ENCODE results near the gene VAV2. TPM values are rescaled to one million over a fixed set of nuclear protein-coding genes. Genes with fewer than 3 reads are reported as not detected.

Gene VAV2
- total RNA-seq, 3 donors from 2014 or later = 29.4 to 34.8 (median 34.5) TPM

DNA sequence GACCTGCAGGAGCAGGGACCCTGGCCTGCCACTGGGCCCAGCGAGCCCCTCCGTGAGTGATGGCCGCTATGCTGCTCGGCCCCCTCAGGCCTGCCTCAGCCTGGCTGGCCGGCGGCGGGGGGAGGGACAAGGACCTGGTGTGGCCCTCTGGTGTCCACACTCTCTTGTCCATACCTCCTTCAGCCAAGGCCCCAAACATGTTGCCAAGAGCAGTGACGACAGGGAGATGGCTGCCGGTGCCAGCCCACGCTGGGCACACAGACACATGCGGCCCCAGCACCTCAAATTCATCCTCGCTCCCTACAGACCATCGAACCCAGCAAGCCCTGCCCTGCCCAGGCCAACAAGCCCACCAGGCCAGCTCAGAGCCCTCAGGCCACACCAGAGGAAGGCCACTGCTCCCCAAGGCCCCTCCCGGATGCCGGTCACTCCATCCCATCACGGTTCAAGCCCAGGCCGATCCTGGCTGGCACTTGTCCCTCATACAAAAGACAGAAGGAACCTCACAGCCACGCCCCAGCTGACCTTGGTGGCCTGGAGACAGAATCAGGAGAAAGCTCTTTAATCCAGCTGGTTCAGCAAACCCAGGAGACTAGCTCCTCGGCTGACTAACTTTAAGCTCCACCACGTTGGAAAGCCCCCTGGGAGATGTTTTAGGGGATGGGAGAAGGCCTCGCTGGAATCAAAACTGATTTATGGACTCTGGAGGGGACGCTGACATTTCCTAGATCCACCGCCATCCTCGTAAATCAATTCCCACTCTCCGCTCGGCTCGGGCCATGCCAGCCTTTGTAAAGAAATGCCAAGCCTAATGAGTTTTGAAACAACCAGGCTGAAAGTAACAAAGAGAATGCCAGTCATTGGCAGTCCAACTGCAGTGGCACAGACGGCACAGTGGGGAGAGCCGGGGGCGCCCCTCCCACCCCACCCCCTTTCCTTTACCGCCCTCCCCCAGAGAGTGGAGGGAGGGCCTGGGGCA lies 84.9 kb downstream of the VAV2 start:
- Histone ChIP-seq H3K4me1 (ENCODE audit: low read depth) (no peaks in the 10 kb centered on the region), H3K36me3 (ENCODE audit: low read depth) (no peaks in the 10 kb centered on the region), H3K4me3 (no peak overlapping the region), H3K9me3 (no peaks in the 10 kb centered on the region)
- no peak for DNase-seq
- TF ChIP-seq, protein P1, sequence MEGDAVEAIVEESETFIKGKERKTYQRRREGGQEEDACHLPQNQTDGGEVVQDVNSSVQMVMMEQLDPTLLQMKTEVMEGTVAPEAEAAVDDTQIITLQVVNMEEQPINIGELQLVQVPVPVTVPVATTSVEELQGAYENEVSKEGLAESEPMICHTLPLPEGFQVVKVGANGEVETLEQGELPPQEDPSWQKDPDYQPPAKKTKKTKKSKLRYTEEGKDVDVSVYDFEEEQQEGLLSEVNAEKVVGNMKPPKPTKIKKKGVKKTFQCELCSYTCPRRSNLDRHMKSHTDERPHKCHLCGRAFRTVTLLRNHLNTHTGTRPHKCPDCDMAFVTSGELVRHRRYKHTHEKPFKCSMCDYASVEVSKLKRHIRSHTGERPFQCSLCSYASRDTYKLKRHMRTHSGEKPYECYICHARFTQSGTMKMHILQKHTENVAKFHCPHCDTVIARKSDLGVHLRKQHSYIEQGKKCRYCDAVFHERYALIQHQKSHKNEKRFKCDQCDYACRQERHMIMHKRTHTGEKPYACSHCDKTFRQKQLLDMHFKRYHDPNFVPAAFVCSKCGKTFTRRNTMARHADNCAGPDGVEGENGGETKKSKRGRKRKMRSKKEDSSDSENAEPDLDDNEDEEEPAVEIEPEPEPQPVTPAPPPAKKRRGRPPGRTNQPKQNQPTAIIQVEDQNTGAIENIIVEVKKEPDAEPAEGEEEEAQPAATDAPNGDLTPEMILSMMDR (IDR thresholded peaks at IDR 0.05) = no peak
- ATAC-seq = no peak
- intact Hi-C loops (cut with DNase I, micrococcal nuclease) = no loop called here

DNA sequence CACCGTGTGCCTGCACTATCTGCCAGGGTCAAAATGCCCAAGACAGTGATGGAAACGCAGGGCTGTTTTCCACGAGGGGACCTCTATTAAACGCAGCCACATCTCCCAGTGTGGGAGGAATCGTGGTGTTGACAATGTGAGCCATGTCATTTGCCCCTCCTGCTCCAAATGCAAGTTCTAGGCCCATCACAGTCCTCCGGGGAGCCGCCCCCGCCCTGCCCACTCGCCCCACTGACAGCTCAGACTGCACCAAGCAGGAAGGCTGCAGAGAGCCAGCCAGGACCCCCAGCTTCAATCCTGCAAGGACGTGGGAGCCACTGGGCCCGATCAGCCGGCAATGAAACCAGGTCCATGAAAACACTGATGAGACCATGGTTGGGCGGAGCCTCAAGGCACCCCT lies 85.9 kb downstream of the VAV2 start:
- H3K36me3 ChIP-seq (ENCODE audit: low read depth) = no peaks in the 10 kb centered on the region
- intact Hi-C loops (cut with DNase I, micrococcal nuclease) = no loop called here
- no peak for ATAC-seq

DNA sequence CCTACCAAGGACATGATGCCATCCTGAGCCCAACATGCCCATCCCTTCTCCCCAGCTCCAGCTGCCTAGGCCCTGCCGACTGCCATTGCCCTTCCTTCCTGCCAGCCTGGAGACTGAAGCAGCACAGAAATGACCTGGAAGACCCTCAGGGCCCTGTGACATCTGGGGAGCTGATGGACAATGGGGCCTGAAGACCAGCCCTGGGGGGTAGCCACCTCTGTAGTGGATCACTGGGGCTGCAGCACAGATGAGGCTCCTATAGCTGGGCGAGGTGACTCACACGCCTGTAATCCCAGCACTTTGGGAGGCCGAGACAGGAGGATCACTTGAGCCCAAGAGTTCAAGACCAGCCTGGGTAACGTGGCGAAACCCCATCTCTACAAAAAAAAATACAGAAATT lies 86.6 kb downstream of the VAV2 start:
- intact Hi-C loops (cut with DNase I, micrococcal nuclease) = no loop called here
- Histone ChIP-seq H3K9me3 (no peaks in the 10 kb centered on the region), H3K36me3 (ENCODE audit: low read depth) (no peaks in the 10 kb centered on the region), H3K4me1 (ENCODE audit: low read depth) (no peaks in the 10 kb centered on the region), H3K4me3 (no peak overlapping the region)
- TF ChIP-seq, protein P1 (IDR thresholded peaks at IDR 0.05) = no peak
- DNase-seq (no peak), ATAC-seq (no peak)

More for the DNA sequence above, 85.9 kb downstream of the VAV2 start:
- no peak for DNase-seq
- Histone ChIP-seq H3K4me1 (ENCODE audit: low read depth) (no peaks in the 10 kb centered on the region), H3K9me3 (no peaks in the 10 kb centered on the region), H3K4me3 (no peak overlapping the region)
- TF ChIP-seq, protein P1 (IDR thresholded peaks at IDR 0.05) = no peak

GRCh38 chr9:133904346-133905090 lies 87.6 kb downstream of the VAV2 start:
- H3K36me3 ChIP-seq (ENCODE audit: low read depth) = no peaks in the 10 kb centered on the region
- intact Hi-C loops (cut with DNase I, micrococcal nuclease) = no loop called here
- ATAC-seq = no peak

GRCh38 chr9:133901184-133901835 lies 90.8 kb downstream of the VAV2 start:
- Histone ChIP-seq H3K36me3 (ENCODE audit: low read depth) (no peaks in the 10 kb centered on the region), H3K9me3 (no peaks in the 10 kb centered on the region), H3K4me1 (ENCODE audit: low read depth) (no peaks in the 10 kb centered on the region), H3K4me3 (no peak overlapping the region)
- intact Hi-C loops (cut with DNase I, micrococcal nuclease) = no loop called here
- no peak for ATAC-seq
- TF ChIP-seq, protein P1 (IDR thresholded peaks at IDR 0.05) = no peak
- DNase-seq = no peak

More at GRCh38 chr9:133904346-133905090, 87.6 kb downstream of the VAV2 start:
- TF ChIP-seq, protein P1 (IDR thresholded peaks at IDR 0.05) = no peak
- DNase-seq = no peak
- no peaks in the 10 kb centered on the region for H3K9me3 ChIP-seq
- H3K4me3 ChIP-seq = no peak overlapping the region
- H3K4me1 ChIP-seq (ENCODE audit: low read depth) = no peaks in the 10 kb centered on the region
